WI38 (cell line): ENCODE measurements around the gene ANKRD31.

Experiments used
- H3K4me3 ChIP-seq: 2 replicates; pipeline ENCODE4 v1.5.1; 2011; ENCODE audit warnings: low read depth, mild to moderate bottlenecking, control low read depth, low read length
- TF ChIP-seq, protein P1 (sequence below): IDR thresholded peaks from 2 replicates; pipeline ENCODE4 v1.5.1; 2012; ENCODE audit warnings: low read depth, mild to moderate bottlenecking, control low read depth, low read length

Gene ANKRD31

DNA sequence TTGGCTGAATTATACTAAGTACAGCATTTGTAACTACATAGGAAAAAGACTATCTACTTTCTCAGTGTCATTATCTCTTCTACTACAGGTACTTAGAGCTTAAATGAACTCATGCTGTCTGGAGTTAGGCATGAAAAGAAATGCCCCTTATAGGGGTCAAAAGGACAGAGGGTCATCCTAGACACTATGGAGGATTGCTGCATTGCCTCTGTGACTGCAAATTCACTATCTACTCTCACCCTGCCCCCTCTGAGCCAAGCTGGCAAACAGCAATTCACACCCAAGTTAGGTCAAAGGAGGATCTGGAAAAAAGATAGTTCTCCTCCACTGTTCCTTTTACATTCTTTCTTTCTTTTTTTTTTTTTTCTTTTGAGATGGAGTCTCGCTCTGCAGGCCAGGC is 36.7 kb downstream of the ANKRD31 start:
- TF ChIP-seq, protein P1, sequence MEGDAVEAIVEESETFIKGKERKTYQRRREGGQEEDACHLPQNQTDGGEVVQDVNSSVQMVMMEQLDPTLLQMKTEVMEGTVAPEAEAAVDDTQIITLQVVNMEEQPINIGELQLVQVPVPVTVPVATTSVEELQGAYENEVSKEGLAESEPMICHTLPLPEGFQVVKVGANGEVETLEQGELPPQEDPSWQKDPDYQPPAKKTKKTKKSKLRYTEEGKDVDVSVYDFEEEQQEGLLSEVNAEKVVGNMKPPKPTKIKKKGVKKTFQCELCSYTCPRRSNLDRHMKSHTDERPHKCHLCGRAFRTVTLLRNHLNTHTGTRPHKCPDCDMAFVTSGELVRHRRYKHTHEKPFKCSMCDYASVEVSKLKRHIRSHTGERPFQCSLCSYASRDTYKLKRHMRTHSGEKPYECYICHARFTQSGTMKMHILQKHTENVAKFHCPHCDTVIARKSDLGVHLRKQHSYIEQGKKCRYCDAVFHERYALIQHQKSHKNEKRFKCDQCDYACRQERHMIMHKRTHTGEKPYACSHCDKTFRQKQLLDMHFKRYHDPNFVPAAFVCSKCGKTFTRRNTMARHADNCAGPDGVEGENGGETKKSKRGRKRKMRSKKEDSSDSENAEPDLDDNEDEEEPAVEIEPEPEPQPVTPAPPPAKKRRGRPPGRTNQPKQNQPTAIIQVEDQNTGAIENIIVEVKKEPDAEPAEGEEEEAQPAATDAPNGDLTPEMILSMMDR, result no peak

DNA sequence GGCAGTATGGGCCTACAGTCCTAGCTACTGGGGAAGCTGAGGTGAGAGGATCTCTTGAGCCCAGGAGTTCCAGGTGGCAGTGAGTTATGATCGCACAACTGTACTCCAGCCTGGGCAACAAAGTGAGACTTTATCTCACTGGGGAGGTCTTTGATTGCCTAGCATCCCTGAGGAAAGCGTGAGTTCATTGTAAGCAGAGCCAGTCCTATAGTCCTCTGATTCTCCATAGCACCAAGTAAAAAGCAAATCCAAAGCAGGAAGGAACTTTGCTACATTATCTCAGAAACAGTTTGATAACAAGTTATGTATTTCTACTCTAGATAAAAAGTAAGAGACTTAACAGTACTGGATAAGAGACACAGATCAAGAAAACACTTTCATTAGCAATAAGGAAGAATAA is 37.6 kb downstream of the ANKRD31 start:
- H3K4me3 ChIP-seq, result no peak overlapping the region
- TF ChIP-seq, protein P1, result no peak

More for the DNA sequence above, 36.7 kb downstream of the ANKRD31 start:
- H3K4me3 ChIP-seq, result no peak overlapping the region

DNA sequence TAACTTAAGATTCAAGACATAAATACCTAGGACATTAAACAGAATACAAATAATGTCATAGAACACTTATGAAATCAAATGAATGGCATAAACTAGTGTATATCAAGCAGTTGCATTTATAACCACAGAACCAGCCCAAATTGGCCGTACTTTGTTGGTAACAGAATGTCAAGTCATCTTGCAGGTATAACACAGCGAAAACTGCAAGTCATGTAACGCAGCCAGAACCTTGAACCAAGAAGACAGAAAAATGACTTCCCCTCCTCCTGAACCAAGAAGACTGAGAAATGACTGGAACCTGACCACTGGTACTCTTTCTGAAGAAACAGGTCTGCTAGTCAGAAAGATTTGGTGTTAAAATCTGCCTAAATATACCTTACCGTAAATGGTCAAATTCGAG is 38.9 kb downstream of the ANKRD31 start:
- TF ChIP-seq, protein P1, result no peak
- H3K4me3 ChIP-seq, result no peak overlapping the region

DNA sequence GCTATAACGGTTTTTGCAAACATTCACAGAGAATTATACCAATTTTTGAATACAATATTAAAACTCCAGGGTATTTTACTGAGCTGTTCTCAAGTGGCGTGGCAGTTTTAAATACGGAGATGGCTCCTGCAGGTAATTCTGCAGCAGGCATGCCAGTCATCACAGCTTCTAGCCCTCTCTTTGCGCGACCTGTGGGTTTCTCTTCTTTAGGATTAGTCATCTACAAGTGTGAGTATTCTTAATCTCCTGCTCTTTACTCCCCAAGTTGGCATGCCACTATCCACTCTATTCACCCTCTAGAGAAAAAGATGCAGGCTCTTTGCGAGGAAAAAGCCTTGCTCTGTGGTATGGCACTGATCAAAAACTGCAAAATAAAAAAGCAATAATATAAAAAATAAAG is 43.9 kb downstream of the ANKRD31 start:
- H3K4me3 ChIP-seq, result no peak overlapping the region
- TF ChIP-seq, protein P1, result no peak

DNA sequence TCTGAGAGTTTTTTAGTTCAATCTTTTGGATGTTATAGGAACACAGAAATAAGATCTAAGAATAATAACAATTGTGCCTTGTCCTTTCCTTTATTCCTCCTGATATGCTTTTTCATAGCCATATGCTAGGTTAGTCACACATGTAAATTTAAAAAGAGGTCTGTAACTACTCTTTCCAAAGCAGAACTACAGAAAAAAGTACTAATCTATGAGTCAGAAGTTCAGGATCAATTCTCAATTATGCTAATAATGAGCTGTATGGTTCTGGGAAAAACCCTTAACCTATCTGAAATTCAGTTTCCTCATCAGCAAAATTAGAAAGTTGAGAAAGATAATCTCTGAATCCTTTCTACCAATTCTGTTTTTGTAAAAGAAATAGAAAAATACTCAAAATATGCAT is 44.4 kb downstream of the ANKRD31 start:
- TF ChIP-seq, protein P1, result no peak

DNA sequence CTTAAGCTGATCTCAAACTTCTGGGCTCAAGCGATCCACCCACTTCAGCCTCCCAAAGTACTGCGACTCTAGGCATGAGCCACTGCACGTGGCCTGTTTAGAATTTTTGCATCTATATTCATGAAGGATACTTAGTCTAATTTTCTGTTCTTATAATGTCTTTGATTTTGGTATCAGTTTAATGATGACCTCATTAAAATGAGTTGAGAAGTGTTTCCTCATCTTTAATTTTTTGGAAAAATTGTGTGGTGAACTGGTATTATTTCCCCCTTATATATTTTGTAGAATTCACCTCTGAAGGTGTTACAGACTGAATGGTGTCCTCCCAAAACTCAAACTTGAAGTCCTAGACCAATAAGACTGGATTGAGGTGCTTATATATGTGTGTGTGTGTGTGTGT is 46.5 kb downstream of the ANKRD31 start:
- TF ChIP-seq, protein P1, result no peak
- H3K4me3 ChIP-seq, result no peak overlapping the region

More for the DNA sequence above, 44.4 kb downstream of the ANKRD31 start:
- no peak overlapping the region for H3K4me3 ChIP-seq

DNA sequence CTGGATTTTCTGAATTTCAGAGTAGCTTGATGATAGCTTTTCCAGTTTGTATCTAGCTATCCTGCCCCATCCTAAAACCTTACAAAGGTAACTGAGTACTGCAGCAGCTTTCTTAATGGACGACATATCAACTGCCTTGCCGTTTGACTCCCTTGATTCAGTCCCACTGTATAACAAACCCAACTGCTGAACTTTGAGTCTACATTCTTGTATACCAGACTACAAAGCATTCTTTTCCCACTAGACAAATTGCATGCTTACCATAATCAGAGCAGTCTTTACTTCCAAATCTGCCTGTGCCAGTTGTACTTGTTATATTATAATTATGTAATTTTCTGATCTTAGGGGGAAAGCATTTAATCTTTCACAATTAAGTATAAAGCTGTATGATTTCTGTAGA is 47.3 kb downstream of the ANKRD31 start:
- no peak overlapping the region for H3K4me3 ChIP-seq
- TF ChIP-seq, protein P1, result no peak
